SK-N-SH (cell line): ENCODE measurements around the gene USP32. TPM values are rescaled to one million over a fixed set of nuclear protein-coding genes. Genes with fewer than 3 reads are reported as not detected.

Experiments used
- CTCF ChIA-PET: fragments of 300-600, 350-600 bp; formaldehyde crosslinking; extraction: SDS; loops from one replicate; lab custom pipeline; 2021; lab: Yijun Ruan, JAX
- POLR2A ChIA-PET: fragments of 350-600 bp; sonication (Branson Sonifier 250); formaldehyde crosslinking; extraction: SDS; loops from one replicate; lab custom pipeline; 2020; ENCODE audit warnings: antibody characterized with exemption, inconsistent platforms; lab: Yijun Ruan, JAX
- DNase-seq: peaks from one replicate; pipeline ENCODE4 v3.0.0; 2012
- H2AFZ ChIP-seq: fragments of 200-600 bp; sonication (generic); 2 replicates; pipeline ENCODE4 v1.8.1; 2016; ENCODE audit warnings: antibody characterized with exemption, mild to moderate bottlenecking, low read depth
- H3F3A ChIP-seq: fragments of 200-600 bp; sonication (generic); replicated peaks from 2 replicates; pipeline ENCODE3; 2016; ENCODE audit warnings: antibody characterized with exemption, mild to moderate bottlenecking; ENCODE audit not compliant: insufficient read depth
- H3K27ac ChIP-seq, 2 experiments: fragments of 200-500 bp in 1 of 2; fragments of 200-600 bp in 1 of 2; sonication (Bioruptor generic) in 1 of 2; sonication (generic), shearing (Covaris generic) in 1 of 2; 2 replicates each; pipeline versions ENCODE4 v1.5.1 to v1.6.1; 2014 to 2016; ENCODE audit warnings: low read depth in 2 of 2, inconsistent platforms in 1 of 2, low read length in 1 of 2, mild to moderate bottlenecking in 1 of 2, mixed read lengths in 1 of 2
- H3K27me3 ChIP-seq: fragments of 200-600 bp; sonication (generic), shearing (Covaris generic); 2 replicates; pipeline ENCODE4 v1.6.1; 2016; ENCODE audit warnings: mixed run types; ENCODE audit not compliant: insufficient read depth
- H3K36me3 ChIP-seq, 2 experiments: fragments of 200-500 bp in 1 of 2; fragments of 200-600 bp in 1 of 2; sonication (Bioruptor generic) in 1 of 2; sonication (generic) in 1 of 2; replicated peaks in 1 of 2; 2 replicates each; pipeline versions ENCODE3 to v1.5.1; 2014 to 2016; ENCODE audit warnings: low read length in 1 of 2, mild to moderate bottlenecking in 1 of 2; ENCODE audit not compliant: insufficient read depth in 2 of 2, control insufficient read depth in 1 of 2
- H3K4me1 ChIP-seq, 2 experiments: fragments of 200-500 bp in 1 of 2; fragments of 200-600 bp in 1 of 2; sonication (Bioruptor generic) in 1 of 2; sonication (generic), shearing (Covaris generic) in 1 of 2; 2 replicates each; pipeline versions ENCODE4 v1.5.1 to v1.6.1; 2014 to 2016; ENCODE audit warnings: low read depth in 1 of 2, low read length in 1 of 2, mixed run types in 1 of 2; ENCODE audit not compliant: insufficient read depth in 2 of 2, control insufficient read depth in 1 of 2
- H3K4me2 ChIP-seq: fragments of 200-600 bp; sonication (generic), shearing (Covaris generic); 2 replicates; pipeline ENCODE4 v1.6.1; 2017; ENCODE audit warnings: mixed run types
- H3K4me3 ChIP-seq, 2 experiments: fragments of 200-500 bp in 1 of 2; fragments of 200-600 bp in 1 of 2; sonication (Bioruptor generic) in 1 of 2; sonication (generic), shearing (Covaris generic) in 1 of 2; 2 replicates each; pipeline versions ENCODE4 v1.5.1 to v1.8.1; 2014 to 2016; ENCODE audit warnings: low read depth in 2 of 2, inconsistent platforms in 1 of 2, low read length in 1 of 2, mild to moderate bottlenecking in 1 of 2, mixed read lengths in 1 of 2, moderate library complexity in 1 of 2
- H3K79me2 ChIP-seq: fragments of 200-600 bp; sonication (generic); 2 replicates; pipeline ENCODE4 v1.8.1; 2017; ENCODE audit warnings: mild to moderate bottlenecking; ENCODE audit not compliant: insufficient read depth
- H3K9ac ChIP-seq: fragments of 200-600 bp; sonication (generic); 2 replicates; pipeline ENCODE4 v1.6.1; 2017; ENCODE audit warnings: mixed run types
- H3K9me2 ChIP-seq: fragments of 200-600 bp; sonication (generic); 2 replicates; pipeline ENCODE4 v1.6.1; 2017; ENCODE audit warnings: mixed run types
- H3K9me3 ChIP-seq: fragments of 200-600 bp; sonication (generic); 2 replicates; pipeline ENCODE4 v1.6.1; 2017; ENCODE audit warnings: mixed run types, mild to moderate bottlenecking, moderate library complexity
- H4K20me1 ChIP-seq: fragments of 200-600 bp; sonication (generic); 2 replicates; pipeline ENCODE4 v1.6.1; 2017; ENCODE audit warnings: mild to moderate bottlenecking, mixed run types; ENCODE audit not compliant: insufficient read depth
- ELF1 ChIP-seq: IDR thresholded peaks from 2 replicates; pipeline ENCODE4 v1.4.0; 2012
- EP300 ChIP-seq, 2 experiments: IDR thresholded peaks; 2 replicates each; pipeline versions ENCODE4 v1.4.0 to v1.6.1; 2012; ENCODE audit warnings: borderline replicate concordance in 1 of 2, low read depth in 1 of 2, low read length in 1 of 2
- FOXJ3 ChIP-seq: sonication (generic); formaldehyde crosslinking; IDR thresholded peaks from 2 replicates; pipeline ENCODE4 v1.5.1; 2020; ENCODE audit warnings: mild to moderate bottlenecking, missing genetic modification reagents
- FOXM1 ChIP-seq: IDR thresholded peaks from 2 replicates; pipeline ENCODE4 v1.4.0; 2012; ENCODE audit warnings: low read depth, mild to moderate bottlenecking
- GATA2 ChIP-seq: sonication (generic); formaldehyde crosslinking; IDR thresholded peaks from 2 replicates; pipeline ENCODE4 v1.5.0; 2020; ENCODE audit warnings: mild to moderate bottlenecking, missing genetic modification reagents
- MEF2A ChIP-seq: IDR thresholded peaks from 2 replicates; pipeline ENCODE4 v1.4.0; 2012; ENCODE audit warnings: low read depth, borderline replicate concordance
- RAD21 ChIP-seq: IDR thresholded peaks from 2 replicates; pipeline ENCODE4 v1.6.1; 2012; ENCODE audit warnings: mild to moderate bottlenecking, low read length
- RFX5 ChIP-seq: IDR thresholded peaks from 2 replicates; pipeline ENCODE4 v1.6.1; 2012; ENCODE audit warnings: mild to moderate bottlenecking, improper control_type of control experiment, low read length
- RXRA ChIP-seq: IDR thresholded peaks from 2 replicates; pipeline ENCODE4 v1.4.0; 2012; ENCODE audit warnings: low read depth, mild to moderate bottlenecking, borderline replicate concordance
- YY1 ChIP-seq: IDR thresholded peaks from 2 replicates; pipeline ENCODE4 v1.4.0; 2012; ENCODE audit warnings: low read depth, mild to moderate bottlenecking
- WGBS: methylation state at CpG from one replicate; pipeline ENCODE4 v1.1.6; 2017; ENCODE audit warnings: low lambda C conversion rate; 5-methylcytosine and 5-hydroxymethylcytosine counted together
- polyA plus RNA-seq, 3 experiments: library from polyadenylated mRNA; depleted of rRNA; stranded (reverse); fragments of >200 nt; gene quantifications; 2 replicates each; pipeline ENCODE4 v1.2.3, GENCODE V29; 2012
- TF ChIP-seq, protein P1 (sequence below): IDR thresholded peaks from 2 replicates; pipeline ENCODE4 v1.4.0; 2012; ENCODE audit warnings: low read depth, borderline replicate concordance
- TF ChIP-seq, protein P2 (sequence below): fragments of 150-350 bp; IDR thresholded peaks from 2 replicates; pipeline ENCODE4 v1.6.1; 2017; ENCODE audit warnings: antibody characterized with exemption, low read length, low read depth, borderline replicate concordance
- TF ChIP-seq, protein P3 (sequence below): fragments of 200-600 bp; sonication (generic); IDR thresholded peaks from 2 replicates; pipeline ENCODE4 v1.6.1; 2017; ENCODE audit warnings: antibody characterized with exemption, mild to moderate bottlenecking, moderate library complexity
- TF ChIP-seq, protein P4 (sequence below): fragments of 150-350 bp; IDR thresholded peaks from 2 replicates; pipeline ENCODE4 v1.6.1; 2016; ENCODE audit warnings: mild to moderate bottlenecking, low read depth, low read length
- TF ChIP-seq, protein P5 (sequence below): IDR thresholded peaks from 2 replicates; pipeline ENCODE4 v1.6.1; 2012; ENCODE audit warnings: mild to moderate bottlenecking, low read depth, low read length, moderate library complexity

The USP32 gene
- polyA plus RNA-seq, 1 of the 3 experiments (the other 2 are of a cell fraction): 25.6 TPM

DNA sequence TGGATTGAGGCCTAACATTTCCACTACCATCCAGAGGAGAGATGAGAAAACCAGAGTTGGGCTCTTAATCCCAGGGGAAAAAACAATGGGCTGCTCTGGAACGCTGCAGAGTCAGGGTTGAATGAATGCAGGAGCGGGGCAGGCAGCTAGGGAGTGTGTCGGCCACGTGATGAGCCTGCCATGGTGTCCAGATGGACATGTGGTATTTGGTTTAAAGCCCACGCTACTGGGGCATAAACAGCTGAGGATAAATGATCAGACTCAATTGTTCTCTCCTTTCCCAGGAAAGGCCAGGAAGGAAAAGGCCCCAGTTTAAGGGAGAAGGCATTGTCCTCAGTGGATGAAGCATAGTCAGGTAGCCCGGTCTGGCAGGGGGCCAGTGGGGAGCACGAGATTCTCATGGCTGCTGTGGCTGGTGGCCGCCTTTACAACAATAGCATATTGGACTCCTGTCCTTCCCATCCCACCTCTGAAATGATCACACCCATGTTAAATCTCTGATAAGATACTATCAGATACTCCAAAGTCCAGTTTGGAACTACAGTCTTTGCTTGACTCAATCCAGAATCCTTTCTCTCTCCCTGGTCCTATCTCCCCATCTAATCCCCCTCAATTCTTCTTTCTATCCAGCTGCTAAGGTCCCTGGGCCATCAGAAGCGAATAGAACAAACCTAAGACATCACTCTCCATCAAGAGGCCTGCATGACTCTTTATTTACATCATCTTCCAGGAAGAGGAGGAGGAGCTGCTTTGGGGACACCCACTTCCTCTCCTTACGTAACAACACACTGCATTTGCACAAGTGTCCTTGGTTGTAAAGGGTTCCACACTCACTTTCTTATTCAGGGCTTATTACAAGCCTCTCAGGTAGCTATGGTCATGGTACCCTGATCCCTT is 221.8 kb downstream of the USP32 start:
- Histone ChIP-seq H3K9ac (no peak overlapping the region), H3K4me3 (no peak overlapping the region), H3K9me3 (no peaks in the 10 kb centered on the region), H3F3A (peaks cover 8% of the 10 kb centered on the region), H3K79me2 (no peaks in the 10 kb centered on the region), H3K9me2 (no peaks in the 10 kb centered on the region), H3K4me1 (peaks cover 3 to 7% of the 10 kb centered on the region in 2 experiments; a peak in 2 of 4 replicates), H3K27ac (no peak overlapping the region), H2AFZ (no peak overlapping the region), H3K36me3 (no peaks in the 10 kb centered on the region), H4K20me1 (no peaks in the 10 kb centered on the region), H3K4me2 (no peak overlapping the region), H3K27me3 (no peaks in the 10 kb centered on the region)
- POLR2A ChIA-PET: no interaction called here
- TF ChIP-seq, protein P1, sequence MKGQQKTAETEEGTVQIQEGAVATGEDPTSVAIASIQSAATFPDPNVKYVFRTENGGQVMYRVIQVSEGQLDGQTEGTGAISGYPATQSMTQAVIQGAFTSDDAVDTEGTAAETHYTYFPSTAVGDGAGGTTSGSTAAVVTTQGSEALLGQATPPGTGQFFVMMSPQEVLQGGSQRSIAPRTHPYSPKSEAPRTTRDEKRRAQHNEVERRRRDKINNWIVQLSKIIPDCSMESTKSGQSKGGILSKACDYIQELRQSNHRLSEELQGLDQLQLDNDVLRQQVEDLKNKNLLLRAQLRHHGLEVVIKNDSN: no peak
- TF ChIP-seq, protein P2, sequence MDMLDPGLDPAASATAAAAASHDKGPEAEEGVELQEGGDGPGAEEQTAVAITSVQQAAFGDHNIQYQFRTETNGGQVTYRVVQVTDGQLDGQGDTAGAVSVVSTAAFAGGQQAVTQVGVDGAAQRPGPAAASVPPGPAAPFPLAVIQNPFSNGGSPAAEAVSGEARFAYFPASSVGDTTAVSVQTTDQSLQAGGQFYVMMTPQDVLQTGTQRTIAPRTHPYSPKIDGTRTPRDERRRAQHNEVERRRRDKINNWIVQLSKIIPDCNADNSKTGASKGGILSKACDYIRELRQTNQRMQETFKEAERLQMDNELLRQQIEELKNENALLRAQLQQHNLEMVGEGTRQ: no peak
- no peak for TF ChIP-seq YY1
- TF ChIP-seq MEF2A: no peak
- TF ChIP-seq, protein P3, sequence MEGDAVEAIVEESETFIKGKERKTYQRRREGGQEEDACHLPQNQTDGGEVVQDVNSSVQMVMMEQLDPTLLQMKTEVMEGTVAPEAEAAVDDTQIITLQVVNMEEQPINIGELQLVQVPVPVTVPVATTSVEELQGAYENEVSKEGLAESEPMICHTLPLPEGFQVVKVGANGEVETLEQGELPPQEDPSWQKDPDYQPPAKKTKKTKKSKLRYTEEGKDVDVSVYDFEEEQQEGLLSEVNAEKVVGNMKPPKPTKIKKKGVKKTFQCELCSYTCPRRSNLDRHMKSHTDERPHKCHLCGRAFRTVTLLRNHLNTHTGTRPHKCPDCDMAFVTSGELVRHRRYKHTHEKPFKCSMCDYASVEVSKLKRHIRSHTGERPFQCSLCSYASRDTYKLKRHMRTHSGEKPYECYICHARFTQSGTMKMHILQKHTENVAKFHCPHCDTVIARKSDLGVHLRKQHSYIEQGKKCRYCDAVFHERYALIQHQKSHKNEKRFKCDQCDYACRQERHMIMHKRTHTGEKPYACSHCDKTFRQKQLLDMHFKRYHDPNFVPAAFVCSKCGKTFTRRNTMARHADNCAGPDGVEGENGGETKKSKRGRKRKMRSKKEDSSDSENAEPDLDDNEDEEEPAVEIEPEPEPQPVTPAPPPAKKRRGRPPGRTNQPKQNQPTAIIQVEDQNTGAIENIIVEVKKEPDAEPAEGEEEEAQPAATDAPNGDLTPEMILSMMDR: no peak
- TF ChIP-seq FOXJ3: no peak
- TF ChIP-seq, protein P4, sequence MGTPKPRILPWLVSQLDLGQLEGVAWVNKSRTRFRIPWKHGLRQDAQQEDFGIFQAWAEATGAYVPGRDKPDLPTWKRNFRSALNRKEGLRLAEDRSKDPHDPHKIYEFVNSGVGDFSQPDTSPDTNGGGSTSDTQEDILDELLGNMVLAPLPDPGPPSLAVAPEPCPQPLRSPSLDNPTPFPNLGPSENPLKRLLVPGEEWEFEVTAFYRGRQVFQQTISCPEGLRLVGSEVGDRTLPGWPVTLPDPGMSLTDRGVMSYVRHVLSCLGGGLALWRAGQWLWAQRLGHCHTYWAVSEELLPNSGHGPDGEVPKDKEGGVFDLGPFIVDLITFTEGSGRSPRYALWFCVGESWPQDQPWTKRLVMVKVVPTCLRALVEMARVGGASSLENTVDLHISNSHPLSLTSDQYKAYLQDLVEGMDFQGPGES: no peak
- TF ChIP-seq, protein P5, sequence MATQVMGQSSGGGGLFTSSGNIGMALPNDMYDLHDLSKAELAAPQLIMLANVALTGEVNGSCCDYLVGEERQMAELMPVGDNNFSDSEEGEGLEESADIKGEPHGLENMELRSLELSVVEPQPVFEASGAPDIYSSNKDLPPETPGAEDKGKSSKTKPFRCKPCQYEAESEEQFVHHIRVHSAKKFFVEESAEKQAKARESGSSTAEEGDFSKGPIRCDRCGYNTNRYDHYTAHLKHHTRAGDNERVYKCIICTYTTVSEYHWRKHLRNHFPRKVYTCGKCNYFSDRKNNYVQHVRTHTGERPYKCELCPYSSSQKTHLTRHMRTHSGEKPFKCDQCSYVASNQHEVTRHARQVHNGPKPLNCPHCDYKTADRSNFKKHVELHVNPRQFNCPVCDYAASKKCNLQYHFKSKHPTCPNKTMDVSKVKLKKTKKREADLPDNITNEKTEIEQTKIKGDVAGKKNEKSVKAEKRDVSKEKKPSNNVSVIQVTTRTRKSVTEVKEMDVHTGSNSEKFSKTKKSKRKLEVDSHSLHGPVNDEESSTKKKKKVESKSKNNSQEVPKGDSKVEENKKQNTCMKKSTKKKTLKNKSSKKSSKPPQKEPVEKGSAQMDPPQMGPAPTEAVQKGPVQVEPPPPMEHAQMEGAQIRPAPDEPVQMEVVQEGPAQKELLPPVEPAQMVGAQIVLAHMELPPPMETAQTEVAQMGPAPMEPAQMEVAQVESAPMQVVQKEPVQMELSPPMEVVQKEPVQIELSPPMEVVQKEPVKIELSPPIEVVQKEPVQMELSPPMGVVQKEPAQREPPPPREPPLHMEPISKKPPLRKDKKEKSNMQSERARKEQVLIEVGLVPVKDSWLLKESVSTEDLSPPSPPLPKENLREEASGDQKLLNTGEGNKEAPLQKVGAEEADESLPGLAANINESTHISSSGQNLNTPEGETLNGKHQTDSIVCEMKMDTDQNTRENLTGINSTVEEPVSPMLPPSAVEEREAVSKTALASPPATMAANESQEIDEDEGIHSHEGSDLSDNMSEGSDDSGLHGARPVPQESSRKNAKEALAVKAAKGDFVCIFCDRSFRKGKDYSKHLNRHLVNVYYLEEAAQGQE: no peak
- TF ChIP-seq FOXM1: no peak
- no peak for TF ChIP-seq ELF1
- TF ChIP-seq EP300 (IDR thresholded peaks at IDR 0.05; ENCODE audit: borderline replicate concordance in 1 of 2, low read depth in 1 of 2, low read length in 1 of 2): no peak
- no peak for TF ChIP-seq RXRA
- no peak for TF ChIP-seq RFX5
- no peak for TF ChIP-seq GATA2 (CRISPR knock-in tag)
- no peak for TF ChIP-seq RAD21
- WGBS: 92% methylated on average over 10 of the region's 10 CpGs
- no peak for DNase-seq
- CTCF ChIA-PET: interaction anchor here (1.1 to 3.3 kb wide), 3 partner anchors 21 to 251 kb away, joined by 3 to 19 read pairs (median 4); no protein-coding TSS in a partner anchor
